Measurements from ENCODE around the gene PACS2. TPM values are rescaled to one million over a fixed set of nuclear protein-coding genes. Genes with fewer than 3 reads are reported as not detected.

The PACS2 gene
- total and polyA plus RNA-seq, 2 of the 4 experiments (the other 2 are of a cell fraction): 15.6 to 32.2 TPM

- 85% methylated on average over 16 of the region's 27 CpGs; no CpG with 5 or more reads in 1 of the 2 experiments for WGBS, 2 experiments (ENCODE audit: extremely low coverage in 2 of 2, insufficient read length in 1 of 2)
- TF ChIP-seq RCOR1 (IDR thresholded peaks at IDR 0.05; ENCODE audit: insufficient replicate concordance, low read length) (no peak), RAD21 (IDR thresholded peaks at IDR 0.05; ENCODE audit: low read length) (no peak), ELK1 (IDR thresholded peaks at IDR 0.05; ENCODE audit: borderline replicate concordance, low read depth, low read length) (no peak), CTCF (conservative IDR thresholded peaks at IDR 0.05; ENCODE audit: low read depth, low read length) (no peak), CEBPB (IDR thresholded peaks at IDR 0.05; ENCODE audit: low read depth, low read length) (no peak), MAFK (IDR thresholded peaks at IDR 0.05; ENCODE audit: low read depth, low read length) (no peak), MXI1 (IDR thresholded peaks at IDR 0.05; ENCODE audit: borderline replicate concordance, low read depth, low read length) (no peak), FOS (IDR thresholded peaks at IDR 0.05; ENCODE audit: low read depth, low read length) (no peak), CHD1 (IDR thresholded peaks at IDR 0.05; ENCODE audit: low read depth, low read length) (no peak), SMC3 (IDR thresholded peaks at IDR 0.05; ENCODE audit: low read depth, low read length) (no peak), USF2 (IDR thresholded peaks at IDR 0.05; ENCODE audit: low read depth, low read length) (no peak), NFE2L2 (IDR thresholded peaks at IDR 0.05; ENCODE audit: low read depth, low read length) (no peak), MAZ (IDR thresholded peaks at IDR 0.05; ENCODE audit: borderline replicate concordance, low read depth, low read length) (no peak), BHLHE40 (IDR thresholded peaks at IDR 0.05; ENCODE audit: low read depth, low read length) (no peak), POLR2A (IDR thresholded peaks at IDR 0.05; ENCODE audit: low read depth, low read length) (no peak), RFX5 (IDR thresholded peaks at IDR 0.05; ENCODE audit: low read depth, low read length) (no peak)
These were observed 40.6 kb downstream of the PACS2 start for GRCh38 chr14:105355049-105355575.

More at GRCh38 chr14:105355049-105355575, 40.6 kb downstream of the PACS2 start:
- H2AK9ac ChIP-seq (replicated peaks; ENCODE audit: low read depth, low read length, poor library complexity): no peak overlapping the region
- no peak overlapping the region for H3K4me2 ChIP-seq (ENCODE audit: low read depth, low read length)
- no peak overlapping the region for H2AFZ ChIP-seq (replicated peaks; ENCODE audit: low read length, poor library complexity)
- H2BK120ac ChIP-seq (ENCODE audit: low read depth, low read length): no peak overlapping the region
- H3K4me3 ChIP-seq (ENCODE audit: insufficient read depth, low read depth, low read length): no peak overlapping the region
- H3K14ac ChIP-seq (replicated peaks; ENCODE audit: low read depth, low read length): no peak overlapping the region
- H4K5ac ChIP-seq (ENCODE audit: low read depth, low read length): no peak overlapping the region
- peaks cover 4% of the 10 kb centered on the region; the same call in 1 of the 2 replicates for H3K9me1 ChIP-seq (ENCODE audit: insufficient read depth, low read length)
- H3K18ac ChIP-seq (ENCODE audit: low read depth, low read length): no peak overlapping the region
- dilution Hi-C loops (cut with HindIII; ENCODE audit: low sequenced_read_pairs, unreplicated experiment): no loop called here
- no peak overlapping the region for H4K8ac ChIP-seq (ENCODE audit: low read depth in 2 of 2, low read length in 2 of 2)
- ChIA-PET POLR2A (ENCODE audit: unreplicated experiment) (no interaction called here), CTCF (no interaction called here)
- no peaks in the 10 kb centered on the region; the same call in 1 of the 2 replicates for H4K20me1 ChIP-seq (ENCODE audit: insufficient read depth, low read length)
- H2BK5ac ChIP-seq (ENCODE audit: low read depth, low read length, poor library complexity, severe bottlenecking): no peak overlapping the region
- BruUV-seq (replicated peaks): no TSS peak
- H3K23ac ChIP-seq (ENCODE audit: low read depth, low read length): no peak overlapping the region
- H2BK20ac ChIP-seq (ENCODE audit: low read depth, low read length): no peak overlapping the region
- no peak overlapping the region for H4K91ac ChIP-seq (ENCODE audit: insufficient read depth, low read depth, low read length)
- intact Hi-C loops (cut with micrococcal nuclease): no loop called here
- H3K9me3 ChIP-seq (ENCODE audit: control insufficient read depth, insufficient read depth, low read length): no peaks in the 10 kb centered on the region
- 0 out of 4 replicates have a peak, but pooled peaks cover 0 to 6% of the 10 kb centered on the region in 2 experiments for H3K79me1 ChIP-seq (ENCODE audit: low read depth in 1 of 2, low read length in 2 of 2)
- no peaks in the 10 kb centered on the region for H3K27me3 ChIP-seq (ENCODE audit: control insufficient read depth, insufficient read depth, low read length)
- DNase-seq: no peak
- ATAC-seq (ENCODE audit: low read depth): no peak
- peaks cover 2% of the 10 kb centered on the region; the same call in 1 of the 2 replicates for H3K4me1 ChIP-seq (ENCODE audit: control insufficient read depth, insufficient read depth, low read length)
- H2BK15ac ChIP-seq (ENCODE audit: low read depth, low read length): no peak overlapping the region
- no peak overlapping the region for H3K56ac ChIP-seq (ENCODE audit: extremely low read depth, insufficient read depth, low read length)
- no peak overlapping the region for H3K4ac ChIP-seq (ENCODE audit: low read depth, low read length)
- H3K27ac ChIP-seq (ENCODE audit: insufficient read depth, low read length): no peak overlapping the region
- no peak overlapping the region for H2AK5ac ChIP-seq (ENCODE audit: low read depth, low read length)
- H3K36me3 ChIP-seq (ENCODE audit: control insufficient read depth, insufficient read depth, low read length): peaks cover 4% of the 10 kb centered on the region
- in situ Hi-C loops (cut with MboI; ENCODE audit: low sequenced_read_pairs): loop anchor here (10.0 kb wide), 1 partner anchor 260 kb away; no protein-coding TSS in a partner anchor
- H3K9ac ChIP-seq (ENCODE audit: low read depth, low read length): no peak overlapping the region

Data from IMR-90 (cell line).